Neuronal stem cell (in vitro differentiated cells): ENCODE data around the gene CHST11.

Source experiments
- DNase-seq: peaks from one replicate; pipeline ENCODE4 v3.0.0-alpha.2; 2013; ENCODE audit warnings: low spot score
- H2AFZ ChIP-seq: one replicate; pipeline ENCODE4 v1.6.1; 2013; ENCODE audit warnings: mild to moderate bottlenecking, low read length, inconsistent platforms
- H2AK5ac ChIP-seq: 2 replicates; pipeline ENCODE4 v1.6.1; 2013; ENCODE audit warnings: low read depth, mild to moderate bottlenecking, inconsistent platforms, low read length, moderate library complexity, mixed read lengths
- H2BK120ac ChIP-seq: 2 replicates; pipeline ENCODE4 v1.6.1; 2013; ENCODE audit warnings: low read depth, mild to moderate bottlenecking, inconsistent platforms, low read length, moderate library complexity, mixed read lengths
- H2BK12ac ChIP-seq: one replicate; pipeline ENCODE4 v1.6.1; 2013; ENCODE audit warnings: low read length, inconsistent platforms
- H2BK15ac ChIP-seq: 2 replicates; pipeline ENCODE4 v1.6.1; 2013; ENCODE audit warnings: mild to moderate bottlenecking, low read length, inconsistent platforms, mixed read lengths
- H2BK5ac ChIP-seq: one replicate; pipeline ENCODE4 v1.6.1; 2013; ENCODE audit warnings: inconsistent platforms, mild to moderate bottlenecking, low read length, moderate library complexity
- H3K14ac ChIP-seq: one replicate; pipeline ENCODE4 v1.6.1; 2013; ENCODE audit warnings: low read length, inconsistent platforms
- H3K18ac ChIP-seq: 2 replicates; pipeline ENCODE4 v1.6.1; 2013; ENCODE audit warnings: low read length, inconsistent platforms
- H3K23ac ChIP-seq: 2 replicates; pipeline ENCODE4 v1.6.1; 2013; ENCODE audit warnings: low read depth, mild to moderate bottlenecking, mixed read lengths, low read length, inconsistent platforms; ENCODE audit not compliant: poor library complexity
- H3K27ac ChIP-seq: replicated peaks from 3 replicates; pipeline ENCODE4 v1.5.1; 2013; ENCODE audit warnings: low read length, inconsistent platforms
- H3K27me3 ChIP-seq, 3 experiments: 2 replicates each; pipeline ENCODE4 v1.6.1; 2013; ENCODE audit warnings: low read length in 3 of 3, mild to moderate bottlenecking in 2 of 3, inconsistent platforms in 1 of 3, low read depth in 1 of 3, mixed read lengths in 1 of 3, moderate library complexity in 1 of 3; ENCODE audit not compliant: control insufficient read depth in 3 of 3, insufficient read depth in 3 of 3
- H3K36me3 ChIP-seq, 2 donors: replicated peaks in 1 of 2; 2 replicates each; pipeline ENCODE4 v1.6.1; 2013; ENCODE audit warnings: low read length in 2 of 2; ENCODE audit not compliant: control insufficient read depth in 2 of 2, insufficient read depth in 2 of 2
- H3K4ac ChIP-seq: 2 replicates; pipeline ENCODE4 v1.6.1; 2013; ENCODE audit warnings: inconsistent platforms, mild to moderate bottlenecking, low read length, moderate library complexity
- H3K4me1 ChIP-seq, 2 donors: 1 replicate in 1 of 2; 2 replicates in 1 of 2; pipeline ENCODE4 v1.6.1; 2013; ENCODE audit warnings: low read length in 2 of 2, low read depth in 1 of 2; ENCODE audit not compliant: control insufficient read depth in 2 of 2, insufficient read depth in 1 of 2
- H3K4me2 ChIP-seq: one replicate; pipeline ENCODE4 v1.6.1; 2013; ENCODE audit warnings: mild to moderate bottlenecking, low read length, inconsistent platforms; ENCODE audit not compliant: insufficient read depth, poor library complexity, severe bottlenecking
- H3K4me3 ChIP-seq, 2 donors: 2 replicates each; pipeline ENCODE4 v1.5.1; 2013; ENCODE audit warnings: low read length in 2 of 2, mild to moderate bottlenecking in 2 of 2, inconsistent platforms in 1 of 2, moderate library complexity in 1 of 2
- H3K79me1 ChIP-seq: one replicate; pipeline ENCODE4 v1.6.1; 2013; ENCODE audit warnings: low read depth, mild to moderate bottlenecking, inconsistent platforms, low read length, moderate library complexity
- H3K9ac ChIP-seq: one replicate; pipeline ENCODE4 v1.6.1; 2013; ENCODE audit warnings: mild to moderate bottlenecking, low read depth, low read length, inconsistent platforms; ENCODE audit not compliant: poor library complexity
- H3K9me3 ChIP-seq, 2 donors: replicated peaks in 1 of 2; 2 replicates each; pipeline versions ENCODE3 to v1.6.1; 2013; ENCODE audit warnings: low read length in 2 of 2, mild to moderate bottlenecking in 2 of 2, inconsistent platforms in 1 of 2, low read depth in 1 of 2, mixed read lengths in 1 of 2, moderate library complexity in 1 of 2; ENCODE audit not compliant: control insufficient read depth in 2 of 2, insufficient read depth in 1 of 2
- H4K8ac ChIP-seq: one replicate; pipeline ENCODE4 v1.6.1; 2013; ENCODE audit warnings: low read depth, mild to moderate bottlenecking, inconsistent platforms, low read length, moderate library complexity
- H4K91ac ChIP-seq: one replicate; pipeline ENCODE4 v1.6.1; 2013; ENCODE audit warnings: low read length, low read depth, mild to moderate bottlenecking, inconsistent platforms; ENCODE audit not compliant: poor library complexity
- WGBS, 2 donors: extraction: QIAGEN DNeasy Blood & Tissue Kit; methylation state at CpG; one replicate each; pipeline ENCODE4 v1.1.7; 2013; ENCODE audit warnings: missing lambda C conversion rate in 2 of 2, mixed read lengths in 1 of 2; ENCODE audit not compliant: insufficient read length in 2 of 2, insufficient replicate concordance in 1 of 2; ENCODE audit errors: extremely low coverage in 2 of 2; 5-methylcytosine and 5-hydroxymethylcytosine counted together

The CHST11 gene

GRCh38 chr12:104665296-104665695 lies 208.5 kb downstream of the CHST11 start:
- H2AK5ac ChIP-seq, result no peak overlapping the region
- no peak overlapping the region for H3K23ac ChIP-seq
- no peak overlapping the region for H2BK12ac ChIP-seq
- no peaks in the 10 kb centered on the region for H3K9me3 ChIP-seq
- H3K4me1 ChIP-seq, result peaks cover 7 to 15% of the 10 kb centered on the region in 2 donors
- H3K27ac ChIP-seq, result no peak overlapping the region
- no peak overlapping the region for H2BK5ac ChIP-seq
- H3K4me2 ChIP-seq, result no peak overlapping the region
- WGBS, 2 donors, result no CpG with 5 or more reads among the region's 4 CpGs
- H3K9ac ChIP-seq, result no peak overlapping the region
- H3K18ac ChIP-seq, result no peak overlapping the region
- no peak overlapping the region for H3K14ac ChIP-seq
- H2AFZ ChIP-seq, result no peak overlapping the region
- no peak overlapping the region for H4K8ac ChIP-seq
- H3K79me1 ChIP-seq, result no peaks in the 10 kb centered on the region
- H3K4ac ChIP-seq, result no peak overlapping the region
- no peaks in the 10 kb centered on the region for H3K36me3 ChIP-seq
- H2BK120ac ChIP-seq, result no peak overlapping the region
- DNase-seq, result no peak
- H4K91ac ChIP-seq, result no peak overlapping the region
- no peak overlapping the region for H3K4me3 ChIP-seq
- no peaks in the 10 kb centered on the region for H3K27me3 ChIP-seq
- no peak overlapping the region for H2BK15ac ChIP-seq

- H2BK120ac ChIP-seq, result no peak overlapping the region
- H4K91ac ChIP-seq, result no peak overlapping the region
- no CpG with 5 or more reads among the region's 7 CpGs for WGBS, 2 donors
- no peak overlapping the region for H4K8ac ChIP-seq
- peaks cover 22 to 29% of the 10 kb centered on the region in 2 donors for H3K4me1 ChIP-seq
- H3K9me3 ChIP-seq, result no peaks in the 10 kb centered on the region
- no peak overlapping the region for H3K4ac ChIP-seq
- no peak overlapping the region for H3K23ac ChIP-seq
- no peak overlapping the region for H2BK12ac ChIP-seq
- no peaks in the 10 kb centered on the region for H3K27me3 ChIP-seq
- H3K36me3 ChIP-seq, result no peaks in the 10 kb centered on the region
- no peak overlapping the region for H2BK5ac ChIP-seq
- no peak overlapping the region for H3K27ac ChIP-seq
- no peak overlapping the region for H3K18ac ChIP-seq
- H2AK5ac ChIP-seq, result no peak overlapping the region
- no peak overlapping the region for H2AFZ ChIP-seq
- no peaks in the 10 kb centered on the region for H3K79me1 ChIP-seq
- no peak overlapping the region for H3K9ac ChIP-seq
- no peak overlapping the region for H3K14ac ChIP-seq
- DNase-seq, result no peak
- H3K4me3 ChIP-seq, result no peak overlapping the region
- no peak overlapping the region for H3K4me2 ChIP-seq
- no peak overlapping the region for H2BK15ac ChIP-seq
These were observed 210.4 kb downstream of the CHST11 start for GRCh38 chr12:104667139-104667538.

- Histone ChIP-seq H3K14ac (no peak overlapping the region), H3K18ac (no peak overlapping the region), H3K27ac (no peak overlapping the region), H3K9ac (no peak overlapping the region), H4K8ac (no peak overlapping the region), H3K4ac (no peak overlapping the region), H3K27me3 (no peaks in the 10 kb centered on the region), H2BK12ac (no peak overlapping the region), H3K23ac (no peak overlapping the region), H3K36me3 (no peaks in the 10 kb centered on the region), H4K91ac (no peak overlapping the region), H3K4me2 (no peak overlapping the region), H3K79me1 (no peaks in the 10 kb centered on the region), H3K4me3 (no peak overlapping the region), H2AK5ac (no peak overlapping the region), H3K9me3 (no peaks in the 10 kb centered on the region), H2AFZ (no peak overlapping the region), H2BK5ac (no peak overlapping the region), H2BK120ac (no peak overlapping the region), H2BK15ac (no peak overlapping the region), H3K4me1 (peaks cover 22 to 29% of the 10 kb centered on the region in 2 donors)
- no CpG with 5 or more reads among the region's 11 CpGs for WGBS, 2 donors
- DNase-seq, result no peak
These were observed 211.5 kb downstream of the CHST11 start for GRCh38 chr12:104668274-104668718.

- Histone ChIP-seq H2AK5ac (no peak overlapping the region), H4K8ac (no peak overlapping the region), H3K79me1 (no peaks in the 10 kb centered on the region), H3K18ac (peak overlapping the region; percentile 64), H2BK12ac (no peak overlapping the region), H3K4me1 (peaks cover 22 to 29% of the 10 kb centered on the region in 2 donors), H3K9ac (no peak overlapping the region), H2AFZ (peak overlapping the region; percentile 5), H3K36me3 (no peaks in the 10 kb centered on the region), H3K27ac (peak overlapping the region; percentile 64), H3K27me3 (no peaks in the 10 kb centered on the region), H2BK15ac (no peak overlapping the region), H4K91ac (no peak overlapping the region), H3K4ac (no peak overlapping the region), H2BK120ac (no peak overlapping the region), H3K4me2 (no peak overlapping the region), H3K14ac (no peak overlapping the region), H2BK5ac (no peak overlapping the region), H3K4me3 (no peak overlapping the region), H3K23ac (no peak overlapping the region), H3K9me3 (no peaks in the 10 kb centered on the region)
- WGBS, 2 donors, result no CpG with 5 or more reads among the region's 19 CpGs
- DNase-seq, result peak; percentile 33
These were observed 212.5 kb downstream of the CHST11 start for GRCh38 chr12:104669089-104669721.
